ENCODE results near the gene COA1. TPM values are rescaled to one million over a fixed set of nuclear protein-coding genes. Genes with fewer than 3 reads are reported as not detected.

The COA1 gene
- polyA plus RNA-seq, 2 of the 4 experiments (the other 2 are of a cell fraction) = 57.5 to 91.4 TPM

- 14% methylated on average over 3 of the region's 3 CpGs for WGBS (ENCODE audit: missing lambda C conversion rate)
- H3K4me1 ChIP-seq = peaks cover 64% of the 10 kb centered on the region
Observed at GRCh38 chr7:43763183-43763582, 33.9 kb upstream of the COA1 start.

GRCh38 chr7:43761938-43762692 lies 32.8 kb upstream of the COA1 start:
- POLR2A ChIA-PET = no interaction called here
- TF ChIP-seq CBX8 (IDR thresholded peaks at IDR 0.05) = no peak
- TF ChIP-seq MAFK (IDR thresholded peaks at IDR 0.05; ENCODE audit: partially characterized antibody) = peak; percentile 46
- no peak for TF ChIP-seq ZFP36 (IDR thresholded peaks at IDR 0.05; ENCODE audit: borderline replicate concordance, partially characterized antibody)
- TF ChIP-seq HOXB13 (CRISPR knock-in tag; IDR thresholded peaks at IDR 0.05; ENCODE audit: low read depth) = no peak
- peak overlapping the region; percentile 36 for H3K4me2 ChIP-seq
- H3K4me3 ChIP-seq = no peak overlapping the region
- CTCF ChIA-PET = interaction anchor here (0.6 to 7.5 kb wide), 5 partner anchors 9 to 179 kb away, joined by 3 to 42 read pairs (median 3); partner anchors contain the start of gene STK17A
- ATAC-seq (no peak), DNase-seq (ENCODE audit: low read depth in 1 of 2, low spot score in 1 of 2) (no peak), FAIRE-seq (no peak)
- 59% methylated on average over 5 of the region's 5 CpGs for WGBS (ENCODE audit: missing lambda C conversion rate)
- peak overlapping the region in 1 of 2 experiments; percentile 32; a peak in 1 of 6 replicates for H3K27ac ChIP-seq
- H3K4me1 ChIP-seq = peaks cover 67% of the 10 kb centered on the region
- no peaks in the 10 kb centered on the region for H3K9me3 ChIP-seq

More at GRCh38 chr7:43763183-43763582, 33.9 kb upstream of the COA1 start:
- TF ChIP-seq CTCF (IDR thresholded peaks at IDR 0.05) (peak; percentile 38), NPAS2 (CRISPR knock-in tag; IDR thresholded peaks at IDR 0.05; ENCODE audit: borderline replicate concordance) (no peak), RNF2 (IDR thresholded peaks at IDR 0.05; ENCODE audit: borderline replicate concordance, low read depth) (no peak)
- Histone ChIP-seq H3K9me3 (no peaks in the 10 kb centered on the region), H3K27ac (peak overlapping the region; percentile 75 to 84), H3K4me2 (peak overlapping the region; percentile 86), H3K4me3 (peak overlapping the region; percentile 16; the same call in 1 of the 3 replicates)
- FAIRE-seq = no peak
- POLR2A ChIA-PET = no interaction called here
- DNase-seq (ENCODE audit: low read depth in 1 of 2, low spot score in 1 of 2) = no peak
- CTCF ChIA-PET = interaction anchor here (0.6 to 7.5 kb wide), 6 partner anchors 8 to 1266 kb away, joined by 3 to 42 read pairs (median 4); partner anchors contain the start of genes COA1 and STK17A
- ATAC-seq = peak in 1 of 2 experiments; percentile 14; a peak in 3 of 6 replicates

GRCh38 chr7:43761382-43761781 lies 32.1 kb upstream of the COA1 start:
- ChIA-PET POLR2A (interaction anchor here (0.6 kb wide), 1 partner anchor 67 kb away, joined by 4 read pairs; no protein-coding TSS in a partner anchor), CTCF (interaction anchor here (1.1 to 7.5 kb wide), 4 partner anchors 48 to 179 kb away, joined by 3 to 42 read pairs (median 4); partner anchors contain the start of gene STK17A)
- DNase-seq (ENCODE audit: low read depth in 1 of 2, low spot score in 1 of 2) (no peak), ATAC-seq (no peak), FAIRE-seq (no peak)
- Histone ChIP-seq H3K27ac (no peak overlapping the region), H3K4me1 (peaks cover 68% of the 10 kb centered on the region), H3K4me3 (no peak overlapping the region), H3K9me3 (no peaks in the 10 kb centered on the region), H3K4me2 (peak overlapping the region; percentile 36; the same call in 2 of the 3 replicates)
- TF ChIP-seq RNF2 (IDR thresholded peaks at IDR 0.05; ENCODE audit: borderline replicate concordance, low read depth) = no peak
- no peak for TF ChIP-seq POLR2A (IDR thresholded peaks at IDR 0.05; ENCODE audit: low read length)
- no peak for TF ChIP-seq HOXB13 (CRISPR knock-in tag; IDR thresholded peaks at IDR 0.05; ENCODE audit: low read depth)
- TF ChIP-seq PHF8 (IDR thresholded peaks at IDR 0.05; ENCODE audit: borderline replicate concordance, low read depth) = no peak
- no peak for TF ChIP-seq ELK1 (IDR thresholded peaks at IDR 0.05; ENCODE audit: low read depth, low read length)
- no peak for TF ChIP-seq HES2 (IDR thresholded peaks at IDR 0.05)
- no peak for TF ChIP-seq NFE2L2 (conservative IDR thresholded peaks at IDR 0.05; ENCODE audit: low read length)
- TF ChIP-seq PBX3 (IDR thresholded peaks at IDR 0.05) = no peak
- TF ChIP-seq ESRRA (IDR thresholded peaks at IDR 0.05; ENCODE audit: borderline replicate concordance, low read length) = no peak
- TF ChIP-seq MAFK (IDR thresholded peaks at IDR 0.05; ENCODE audit: partially characterized antibody) = no peak
- no peak for TF ChIP-seq HMGXB4 (CRISPR knock-in tag; IDR thresholded peaks at IDR 0.05; ENCODE audit: borderline replicate concordance)
- no peak for TF ChIP-seq NPAS2 (CRISPR knock-in tag; IDR thresholded peaks at IDR 0.05; ENCODE audit: borderline replicate concordance)
- TF ChIP-seq JUNB (IDR thresholded peaks at IDR 0.05) = no peak
- TF ChIP-seq EHF (CRISPR knock-in tag; IDR thresholded peaks at IDR 0.05) = no peak
- TF ChIP-seq MAZ (IDR thresholded peaks at IDR 0.05; ENCODE audit: borderline replicate concordance, low read depth, low read length) = no peak
- TF ChIP-seq HOXB5 (CRISPR knock-in tag; IDR thresholded peaks at IDR 0.05) = no peak
- no peak for TF ChIP-seq RAD21 (conservative IDR thresholded peaks at IDR 0.05 in 1 of 2, IDR thresholded peaks at IDR 0.05 in 1 of 2)
- WGBS (ENCODE audit: missing lambda C conversion rate) = 90% methylated on average over 1 of the region's 1 CpG

Measured in A549 (cell line).